ENCODE results near the gene AFDN.

DNA sequence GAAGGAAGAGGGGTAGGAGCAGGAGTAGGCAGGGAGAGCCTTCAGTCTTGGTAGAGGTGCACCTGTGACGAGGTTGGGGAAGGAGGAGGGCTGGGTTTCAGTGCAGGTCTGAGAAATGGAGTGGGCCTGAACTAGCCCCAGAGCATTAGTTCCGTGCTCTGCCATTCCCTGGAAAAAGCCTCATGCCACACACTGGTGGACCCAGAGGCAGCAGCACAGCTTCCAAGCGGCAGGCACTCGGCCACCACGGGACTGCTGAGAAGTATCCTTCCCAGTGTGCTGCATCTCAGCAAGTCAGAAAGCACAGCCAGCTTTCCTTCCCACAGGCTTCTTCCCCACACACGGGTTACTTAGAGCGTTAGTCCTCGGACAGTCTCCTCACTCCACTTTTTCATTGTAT is 93.5 kb downstream of the AFDN start:
- TF ChIP-seq CTCF (conservative IDR thresholded peaks at IDR 0.05; ENCODE audit: low read depth in 2 of 2) (no peak), EZH2 (IDR thresholded peaks at IDR 0.05; ENCODE audit: low read depth, unreplicated experiment) (no peak), POLR2AphosphoS5 (IDR thresholded peaks at IDR 0.05; ENCODE audit: low read depth) (no peak), NANOG (IDR thresholded peaks at IDR 0.05; ENCODE audit: borderline replicate concordance) (no peak), ZNF114 (CRISPR knock-in tag; IDR thresholded peaks at IDR 0.05) (no peak), EZH2phosphoT487 (IDR thresholded peaks at IDR 0.05; ENCODE audit: unreplicated experiment) (no peak), JUNB (IDR thresholded peaks at IDR 0.05; ENCODE audit: unreplicated experiment) (no peak), ZNF462 (CRISPR knock-in tag; IDR thresholded peaks at IDR 0.05) (no peak), CREB1 (CRISPR knock-in tag; IDR thresholded peaks at IDR 0.05; ENCODE audit: low read depth) (no peak)
